NCI-H460 (cell line): Measurements from ENCODE around the gene SLC7A14. TPM values are rescaled to one million over a fixed set of nuclear protein-coding genes. Genes with fewer than 3 reads are reported as not detected.

Source experiments
- DNase-seq: peaks from one replicate; pipeline ENCODE4 v3.0.0-alpha.2; 2016; ENCODE audit warnings: low read depth; ENCODE audit errors: extremely low read depth
- total RNA-seq: library from RNA; depleted of rRNA; stranded (reverse); fragments of >200 nt; shearing (Covaris generic); gene quantifications from 2 replicates; pipeline ENCODE4 v1.2.3, GENCODE V29; 2014

The SLC7A14 gene
- total RNA-seq, 1 experiment from 2014 or later: not detected

- DNase-seq: no peak
Observed at GRCh38 chr3:170500462-170500861, 85.4 kb downstream of the SLC7A14 start.

DNA sequence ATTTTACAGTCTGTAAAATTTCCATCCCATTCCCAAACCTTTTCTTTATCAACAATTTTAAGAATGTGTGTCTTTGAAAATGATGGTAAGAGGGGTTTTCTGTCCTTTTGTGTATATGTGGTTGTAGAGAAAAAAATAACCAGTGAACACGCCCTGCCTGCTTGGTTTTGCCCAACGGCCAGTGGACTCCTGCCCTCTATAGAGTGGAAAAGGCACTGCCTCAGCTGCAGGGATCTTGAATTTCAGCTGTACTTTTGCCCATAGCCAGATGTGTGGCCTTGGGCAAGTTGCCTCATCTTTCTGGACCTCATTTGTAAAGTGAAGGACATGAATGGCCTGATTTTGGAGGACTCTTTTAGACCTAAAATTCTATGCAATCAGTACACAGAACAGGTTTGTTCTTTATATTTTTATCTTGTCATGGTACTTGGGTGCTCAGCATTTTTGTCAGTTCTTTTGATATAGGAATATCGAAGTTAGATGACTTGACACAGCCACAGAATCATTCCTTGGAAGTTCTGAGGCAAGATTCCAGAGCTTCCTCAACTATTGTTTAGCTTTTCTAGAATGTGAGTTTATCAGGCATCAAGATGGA is 86.2 kb downstream of the SLC7A14 start:
- DNase-seq: peak; percentile 23

- no peak for DNase-seq
Observed at GRCh38 chr3:170497207-170498095, 88.4 kb downstream of the SLC7A14 start.

- DNase-seq: no peak
Observed at GRCh38 chr3:170496868-170497140, 89.1 kb downstream of the SLC7A14 start.

- DNase-seq: no peak
Observed at GRCh38 chr3:170496026-170496867, 89.6 kb downstream of the SLC7A14 start.

DNA sequence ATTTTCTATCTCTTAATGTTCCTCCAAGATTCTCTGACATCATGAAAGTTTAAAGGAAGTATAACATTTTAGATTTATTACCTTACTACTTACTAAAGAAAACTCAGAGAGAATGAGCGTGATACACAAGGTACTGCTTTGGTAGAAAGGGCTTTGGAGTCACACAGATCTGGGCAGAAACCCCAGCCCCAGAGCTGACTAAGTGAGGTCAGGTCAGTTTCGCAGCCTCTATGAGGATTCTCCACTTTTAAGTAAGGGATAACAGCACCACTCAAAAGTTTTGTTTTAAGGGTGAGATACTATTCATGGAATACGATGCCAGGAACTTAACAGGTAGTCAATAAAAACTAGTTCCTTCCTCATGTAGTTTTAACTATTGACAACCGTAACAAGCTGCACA is 91.1 kb downstream of the SLC7A14 start:
- DNase-seq: no peak

GRCh38 chr3:170493712-170494182 is 92.1 kb downstream of the SLC7A14 start:
- no peak for DNase-seq

DNA sequence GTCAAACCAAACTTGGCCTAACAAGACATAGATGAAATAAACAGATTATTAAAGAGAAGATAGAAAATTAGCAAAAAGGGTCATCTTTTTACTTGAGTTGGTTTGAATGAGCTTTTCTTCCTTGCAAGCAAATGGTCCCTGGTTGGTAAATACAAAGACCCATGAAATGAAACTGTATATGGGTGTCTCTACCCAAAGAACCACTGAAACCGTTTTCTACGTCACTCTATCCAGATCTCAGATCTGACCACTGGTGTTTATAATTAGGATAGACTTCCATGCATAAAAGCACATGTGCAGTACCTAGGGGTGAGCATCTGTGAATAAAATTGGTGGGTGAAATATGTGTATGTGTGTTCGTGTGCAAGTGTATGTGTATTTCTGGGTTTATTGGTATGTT is 94.0 kb downstream of the SLC7A14 start:
- DNase-seq: no peak

GRCh38 chr3:170490828-170491560 is 94.9 kb downstream of the SLC7A14 start:
- no peak for DNase-seq

GRCh38 chr3:170488802-170489201 is 97.1 kb downstream of the SLC7A14 start:
- DNase-seq: no peak

DNA sequence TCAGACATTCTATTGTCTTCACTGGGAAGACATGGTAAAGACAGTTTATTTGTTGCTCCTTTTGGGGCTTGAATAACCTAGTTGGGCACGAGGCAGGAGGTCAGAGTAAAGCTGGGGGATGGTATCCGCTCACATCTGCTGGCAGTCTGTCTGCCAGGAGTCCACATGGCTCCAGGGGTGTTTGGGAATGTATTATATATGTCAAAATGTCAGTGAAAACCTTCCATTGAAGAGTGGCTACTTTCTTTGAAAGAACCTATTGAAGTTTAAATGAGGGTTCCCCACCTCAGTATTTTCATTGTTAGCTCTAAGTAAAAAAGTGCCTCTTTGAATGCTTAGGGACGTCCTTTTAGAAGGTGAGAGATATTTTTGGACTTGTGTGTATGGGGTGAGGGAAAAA is 98.8 kb downstream of the SLC7A14 start:
- DNase-seq: no peak

DNA sequence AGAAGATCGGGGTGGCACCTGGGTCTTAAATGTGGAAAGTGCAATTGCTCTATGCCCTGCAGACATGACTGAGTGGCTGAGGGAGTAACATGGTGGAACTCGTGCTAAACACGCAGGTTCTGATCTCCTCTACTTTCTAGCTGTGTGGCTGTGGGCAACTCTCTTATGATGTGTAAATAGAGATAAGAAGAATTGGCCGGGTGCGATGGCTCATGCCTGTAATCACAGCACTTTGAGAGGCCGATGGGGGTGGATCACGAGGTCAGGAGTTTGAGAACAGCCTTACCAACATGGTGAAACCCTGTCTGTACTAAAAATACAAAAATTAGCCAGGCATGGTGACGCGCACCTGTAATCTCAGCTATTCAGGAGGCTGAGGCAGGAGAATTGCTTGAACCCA is 99.5 kb downstream of the SLC7A14 start:
- DNase-seq: no peak

- DNase-seq: no peak
Observed at GRCh38 chr3:170485696-170486095, 100.2 kb downstream of the SLC7A14 start.

- DNase-seq: no peak
Observed at GRCh38 chr3:170485294-170485693, 100.6 kb downstream of the SLC7A14 start.

- no peak for DNase-seq
Observed at GRCh38 chr3:170484869-170485268, 101.0 kb downstream of the SLC7A14 start.

- no peak for DNase-seq
Observed at GRCh38 chr3:170483485-170484262, 102.2 kb downstream of the SLC7A14 start.

DNA sequence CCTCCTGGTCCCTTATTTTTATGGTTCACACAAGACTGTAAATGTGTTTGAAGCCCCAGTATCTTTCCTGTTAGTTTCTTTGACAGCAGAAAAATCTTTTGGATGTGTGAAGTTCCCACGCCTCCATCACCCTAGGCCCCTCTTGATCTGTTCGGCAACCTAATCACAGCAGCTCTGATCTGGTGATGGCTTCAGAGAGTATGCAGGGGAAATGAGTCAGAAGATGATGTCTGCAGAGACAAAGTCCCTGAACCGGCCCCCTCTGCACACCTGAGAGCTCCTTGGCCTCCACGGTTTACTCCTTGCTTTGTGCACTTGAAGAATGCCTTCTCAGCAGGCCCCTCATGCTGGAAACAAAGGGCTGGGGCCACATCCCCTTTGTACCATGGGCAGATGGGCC is 103.7 kb downstream of the SLC7A14 start:
- DNase-seq: no peak

DNA sequence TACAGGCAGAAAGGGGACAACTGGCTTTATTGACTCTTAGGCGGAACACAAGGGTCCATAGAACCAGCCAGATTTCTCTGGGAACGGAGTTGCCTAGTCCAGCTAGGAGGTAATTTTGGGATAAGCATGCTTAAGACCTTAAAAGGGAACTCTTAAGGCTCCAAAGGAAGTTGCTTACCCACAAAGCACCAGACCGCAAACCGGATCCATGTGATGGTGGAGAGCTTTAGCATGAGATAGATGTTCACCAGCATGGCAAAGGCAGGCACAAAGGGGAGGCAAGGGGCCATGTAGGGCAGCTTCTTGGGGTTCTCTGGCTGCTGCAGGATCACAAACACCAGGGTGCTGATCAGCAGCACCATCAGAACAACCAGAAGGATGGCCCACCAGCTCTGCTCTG is 105.8 kb downstream of the SLC7A14 start:
- no peak for DNase-seq

DNA sequence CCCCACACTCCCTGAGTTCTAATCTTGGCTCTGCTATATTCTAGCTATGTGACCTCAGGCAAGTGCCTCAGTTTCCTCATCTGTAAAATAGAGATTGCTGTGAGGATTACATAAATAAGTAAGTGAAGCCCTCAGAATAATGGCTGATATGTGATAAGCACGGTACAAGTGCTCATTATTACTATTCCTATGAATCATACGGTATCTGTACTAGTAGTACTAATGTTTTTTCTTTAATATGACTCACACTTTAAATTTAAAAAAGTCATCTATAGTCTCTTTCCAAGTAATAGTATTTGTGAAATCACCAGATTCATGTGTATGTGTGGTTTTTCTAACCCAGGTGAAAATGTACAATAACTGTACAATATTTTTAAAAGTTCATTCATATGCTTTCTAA is 108.5 kb downstream of the SLC7A14 start:
- DNase-seq: no peak

DNA sequence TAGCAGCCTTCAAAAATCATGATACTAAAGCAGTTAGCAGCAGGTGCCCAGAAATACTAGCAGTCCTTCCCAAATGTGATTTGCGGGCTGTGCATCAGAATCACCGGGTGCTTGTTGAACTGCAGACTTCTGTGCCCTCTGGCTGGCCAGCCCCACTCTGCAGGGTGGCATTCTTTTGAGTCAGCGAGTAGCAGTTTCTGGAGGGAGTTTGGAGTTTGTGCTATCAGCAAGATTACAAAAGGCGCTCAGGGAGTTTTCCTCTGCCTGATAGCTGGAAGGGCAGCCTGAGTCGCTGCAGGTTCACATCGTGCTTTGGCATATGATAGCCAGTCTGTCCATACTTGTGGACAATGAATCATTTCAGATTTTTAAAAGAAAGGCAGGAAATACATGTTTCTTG is 109.6 kb downstream of the SLC7A14 start:
- no peak for DNase-seq
